Rectal smooth muscle tissue (tissue), 1 donor: ENCODE results near the gene NUP188.
A peak's percentile ranks its signal among the peaks of the same experiment; 100 is the strongest.

Experiments
- H3K27ac ChIP-seq: one replicate; pipeline ENCODE4 v1.7.0; 2013; ENCODE audit warnings: low read depth, low read length, inconsistent platforms
- H3K27me3 ChIP-seq: one replicate; pipeline ENCODE4 v1.7.0; 2013; ENCODE audit warnings: low read length; ENCODE audit not compliant: control insufficient read depth, insufficient read depth
- H3K36me3 ChIP-seq: one replicate; pipeline ENCODE4 v1.7.0; 2013; ENCODE audit warnings: low read length; ENCODE audit not compliant: control insufficient read depth, insufficient read depth
- H3K4me1 ChIP-seq: one replicate; pipeline ENCODE4 v1.7.0; 2013; ENCODE audit warnings: low read length; ENCODE audit not compliant: control insufficient read depth, insufficient read depth
- H3K4me3 ChIP-seq: one replicate; pipeline ENCODE4 v1.7.0; 2013; ENCODE audit warnings: low read length
- H3K9ac ChIP-seq: one replicate; pipeline ENCODE4 v1.7.0; 2013; ENCODE audit warnings: low read length

The NUP188 gene

DNA sequence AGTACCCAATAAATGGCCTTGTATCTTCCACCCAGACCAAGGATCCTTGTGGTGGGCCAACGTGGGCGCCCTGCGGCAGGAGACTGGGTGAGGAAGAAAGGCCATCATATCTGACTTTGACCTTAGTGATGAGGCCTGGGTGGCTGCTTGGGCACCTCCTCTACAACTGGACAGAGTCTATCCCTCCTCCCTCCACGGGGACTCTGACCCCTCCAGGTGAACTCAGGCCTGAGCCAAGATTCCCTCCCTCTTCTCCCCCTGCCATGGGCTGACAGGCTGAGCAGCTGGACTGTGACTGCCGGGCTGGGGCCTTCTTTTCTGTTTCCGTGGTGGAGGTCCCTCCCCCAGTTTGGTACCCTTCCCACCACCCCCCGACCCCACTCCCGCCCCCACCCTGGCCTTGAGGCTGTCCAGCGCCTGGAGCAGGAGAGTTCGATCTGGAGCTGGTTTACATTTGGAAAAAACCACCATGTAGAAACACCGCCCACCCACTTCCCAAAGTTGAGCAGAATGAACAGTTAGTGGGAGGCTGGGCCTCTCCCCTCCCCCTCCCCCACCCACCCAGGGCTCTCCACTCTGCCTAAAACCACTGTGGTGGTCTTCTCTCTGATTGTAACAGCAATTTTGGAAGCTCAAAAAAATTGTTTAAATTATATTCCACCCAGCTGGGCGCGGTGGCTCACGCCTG lies 28.0 kb upstream of the NUP188 start:
- Histone ChIP-seq H3K4me3 (no peak overlapping the region), H3K27me3 (no peaks in the 10 kb centered on the region), H3K27ac (peak overlapping the region; percentile 40), H3K9ac (no peak overlapping the region), H3K4me1 (peaks cover 22% of the 10 kb centered on the region), H3K36me3 (peaks cover 11% of the 10 kb centered on the region)

DNA sequence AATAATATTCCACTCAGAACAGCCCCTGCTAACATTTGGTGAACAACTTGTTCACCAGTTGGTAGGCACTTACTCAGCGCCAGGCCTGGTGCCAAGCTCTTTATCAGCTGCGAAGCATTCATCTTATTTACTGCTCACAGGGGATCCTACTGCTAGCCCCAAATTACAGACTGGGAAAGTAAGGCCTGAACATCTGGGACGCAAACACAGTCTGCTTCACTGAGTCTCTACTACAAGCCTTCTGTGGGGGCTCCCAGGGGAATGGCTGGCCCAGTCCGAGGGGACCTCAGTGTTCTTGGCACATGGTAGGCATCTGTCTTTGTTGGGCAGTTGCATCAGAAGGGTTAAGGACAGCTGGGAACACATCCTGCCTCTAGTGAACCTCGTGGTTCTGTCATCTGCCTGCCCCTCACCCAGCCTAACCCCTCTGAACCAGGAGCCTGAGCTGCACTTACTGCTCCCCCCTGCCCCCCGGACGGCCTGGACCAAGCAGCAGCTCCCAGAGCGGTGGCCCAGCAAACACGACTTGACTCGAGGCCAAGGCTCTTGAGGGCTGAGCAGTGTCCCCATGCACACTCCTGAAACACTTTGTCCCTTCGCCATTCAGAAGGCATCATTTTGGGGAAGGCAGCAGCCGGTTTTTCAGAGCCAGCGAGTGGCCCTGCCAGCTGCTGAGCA lies 27.0 kb upstream of the NUP188 start, which contains the start of gene PHYHD1:
Gene PHYHD1, plus strand, starts transcription at position 602 of the 678 bp plus-strand sequence. CDS start 1,342 bp downstream, outside the sequence.
- no peaks in the 10 kb centered on the region for H3K27me3 ChIP-seq
- H3K4me3 ChIP-seq = peak within 1 kb of the TSS; percentile 59
- peak within 1 kb of the TSS; percentile 49 for H3K9ac ChIP-seq
- H3K36me3 ChIP-seq = peaks cover 11% of the 10 kb centered on the region
- peaks cover 22% of the 10 kb centered on the region for H3K4me1 ChIP-seq
- H3K27ac ChIP-seq = peak within 1 kb of the TSS; percentile 77

DNA sequence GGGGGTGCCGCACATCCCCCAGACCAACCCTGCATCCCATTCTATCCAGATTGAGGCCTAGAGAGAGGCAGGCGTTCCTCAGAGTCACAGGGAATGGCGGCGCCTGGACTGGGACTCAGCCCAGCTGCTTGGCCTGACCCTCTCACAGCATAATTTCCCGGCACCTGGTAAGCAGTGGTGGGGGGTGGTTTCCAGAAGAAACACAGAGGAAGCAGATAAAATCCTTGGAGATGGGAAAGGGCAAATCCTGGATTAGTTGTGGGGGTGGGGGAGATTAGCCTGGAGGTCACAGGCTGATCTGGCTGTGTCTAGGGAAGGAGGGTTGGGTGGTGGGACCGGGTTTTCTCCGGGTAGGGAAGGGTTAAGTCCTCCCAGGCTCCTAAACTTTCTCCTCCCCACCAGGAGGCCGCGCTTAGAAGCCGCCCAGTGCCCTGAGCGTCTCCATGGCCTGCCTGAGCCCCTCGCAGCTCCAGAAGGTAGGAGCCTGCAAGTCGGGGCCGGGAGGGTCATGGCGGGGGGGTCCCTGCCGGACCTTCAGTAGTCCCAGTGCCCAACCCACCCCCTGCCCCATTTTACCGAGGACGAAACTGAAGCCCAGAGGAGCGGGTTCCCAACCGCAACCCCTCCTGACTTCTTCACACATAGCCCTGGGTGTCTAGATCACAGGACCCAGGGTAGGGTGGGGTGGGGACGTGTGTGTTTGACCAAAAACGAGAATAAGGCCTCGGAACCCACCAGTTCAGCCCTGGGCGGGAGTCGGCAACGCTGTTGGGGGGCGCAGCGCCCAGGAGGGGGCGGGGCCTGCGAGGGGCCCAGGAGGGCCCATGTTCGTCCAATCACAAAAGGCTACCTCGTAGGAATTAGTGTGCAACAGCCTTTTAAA lies 25.4 kb upstream of the NUP188 start:
- Histone ChIP-seq H3K27ac (peak overlapping the region; percentile 77), H3K27me3 (no peaks in the 10 kb centered on the region), H3K36me3 (peaks cover 6% of the 10 kb centered on the region), H3K4me3 (peak overlapping the region; percentile 59), H3K9ac (peak overlapping the region; percentile 49), H3K4me1 (peaks cover 13% of the 10 kb centered on the region)

DNA sequence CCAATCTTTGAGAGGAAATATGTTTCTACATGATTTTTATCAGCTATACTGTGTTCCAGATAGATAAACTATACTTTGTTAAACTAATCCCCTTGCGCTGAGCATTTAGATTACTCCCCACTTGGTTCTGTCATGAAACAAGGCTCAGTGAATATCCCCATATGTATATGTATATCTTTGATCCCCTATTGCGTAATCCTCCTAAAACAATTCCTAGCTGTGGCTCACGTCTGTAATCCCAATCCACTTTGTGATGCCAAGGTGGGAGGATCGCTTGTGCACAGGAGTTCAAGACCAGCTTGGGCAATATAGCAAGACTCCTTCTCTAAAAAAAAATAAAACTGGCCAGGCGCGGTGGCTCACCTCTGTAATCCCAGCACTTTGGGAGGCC lies 24.0 kb upstream of the NUP188 start:
- Histone ChIP-seq H3K36me3 (no peaks in the 10 kb centered on the region), H3K27ac (no peak overlapping the region), H3K4me1 (peaks cover 11% of the 10 kb centered on the region), H3K4me3 (no peak overlapping the region), H3K9ac (no peak overlapping the region), H3K27me3 (no peaks in the 10 kb centered on the region)

DNA sequence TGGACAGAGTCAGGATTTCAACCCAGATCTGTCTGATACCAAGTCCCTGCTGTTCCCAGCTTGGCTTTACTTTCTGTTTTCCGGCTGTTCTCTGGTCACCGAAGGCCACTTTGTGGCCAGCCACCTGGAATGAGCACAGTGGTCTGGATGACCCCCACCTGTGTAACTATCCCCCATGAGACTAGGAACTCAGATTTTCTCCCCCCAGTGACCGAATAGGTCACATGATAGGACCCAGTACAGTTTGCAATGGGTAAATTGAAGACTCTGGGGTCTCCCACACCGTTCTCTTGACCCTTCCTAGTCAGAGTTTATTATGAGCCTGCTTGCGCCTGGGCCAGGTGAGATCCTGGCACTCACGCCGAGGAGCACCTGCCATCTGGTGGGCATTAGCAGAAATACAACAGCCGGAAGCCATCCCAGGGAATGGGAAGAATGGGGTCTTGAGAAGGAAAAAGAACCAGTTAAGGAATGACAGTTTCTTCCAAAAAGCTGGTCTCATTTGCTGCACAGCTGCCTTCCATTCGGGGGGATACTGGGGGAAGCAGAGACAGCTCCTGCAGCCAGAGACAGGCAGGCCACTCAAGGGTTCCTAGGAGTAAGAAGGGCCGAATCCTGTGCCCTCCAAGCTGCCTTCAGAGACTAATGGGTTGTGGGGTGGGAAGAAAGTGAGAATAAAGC lies 19.6 kb upstream of the NUP188 start:
- H3K4me1 ChIP-seq = no peaks in the 10 kb centered on the region
- H3K27ac ChIP-seq = no peak overlapping the region
- H3K27me3 ChIP-seq = no peaks in the 10 kb centered on the region
- no peaks in the 10 kb centered on the region for H3K36me3 ChIP-seq
- no peak overlapping the region for H3K4me3 ChIP-seq
- no peak overlapping the region for H3K9ac ChIP-seq

DNA sequence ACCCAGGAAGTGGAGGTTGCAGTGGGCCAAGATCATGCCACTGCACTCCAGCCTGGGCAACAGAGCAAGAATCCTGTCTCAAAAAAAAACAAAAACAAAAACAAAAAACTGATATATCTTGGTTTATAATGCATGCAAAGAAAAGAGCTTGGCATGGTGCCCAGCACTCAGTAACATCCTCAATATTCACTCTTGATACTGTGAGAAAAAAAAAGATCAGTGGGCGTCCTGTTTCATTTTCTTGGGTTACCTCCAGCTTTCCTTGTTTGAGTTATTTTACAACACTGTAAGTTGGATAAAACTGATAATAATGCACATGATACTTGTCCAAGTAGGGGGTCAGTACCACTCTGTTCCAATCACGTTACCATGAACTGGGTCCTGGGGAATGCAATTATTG lies 18.9 kb upstream of the NUP188 start:
- H3K27ac ChIP-seq = no peak overlapping the region
- no peak overlapping the region for H3K4me3 ChIP-seq
- H3K36me3 ChIP-seq = no peaks in the 10 kb centered on the region
- H3K4me1 ChIP-seq = no peaks in the 10 kb centered on the region
- no peaks in the 10 kb centered on the region for H3K27me3 ChIP-seq
- no peak overlapping the region for H3K9ac ChIP-seq

DNA sequence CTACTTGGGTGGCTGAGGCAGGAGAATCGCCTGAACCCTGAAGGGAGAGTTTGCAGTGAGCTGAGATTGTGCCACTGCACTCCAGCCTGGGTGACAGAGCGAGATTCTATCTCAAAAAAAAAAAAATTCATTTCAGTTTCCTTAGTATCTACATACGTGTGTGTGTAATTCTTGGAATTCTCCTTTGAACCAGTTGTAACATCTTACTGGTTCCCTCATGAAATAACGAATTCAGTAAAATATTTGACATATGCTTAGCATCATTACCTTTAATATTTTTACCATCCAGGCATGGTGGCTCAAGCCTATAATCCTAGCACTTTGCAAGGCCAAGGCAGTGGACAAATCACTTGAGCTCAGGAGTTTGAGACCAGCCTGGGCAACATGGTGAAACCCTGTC lies 17.9 kb upstream of the NUP188 start:
- Histone ChIP-seq H3K4me3 (no peak overlapping the region), H3K27me3 (no peaks in the 10 kb centered on the region), H3K27ac (no peak overlapping the region), H3K4me1 (no peaks in the 10 kb centered on the region), H3K9ac (no peak overlapping the region), H3K36me3 (no peaks in the 10 kb centered on the region)

DNA sequence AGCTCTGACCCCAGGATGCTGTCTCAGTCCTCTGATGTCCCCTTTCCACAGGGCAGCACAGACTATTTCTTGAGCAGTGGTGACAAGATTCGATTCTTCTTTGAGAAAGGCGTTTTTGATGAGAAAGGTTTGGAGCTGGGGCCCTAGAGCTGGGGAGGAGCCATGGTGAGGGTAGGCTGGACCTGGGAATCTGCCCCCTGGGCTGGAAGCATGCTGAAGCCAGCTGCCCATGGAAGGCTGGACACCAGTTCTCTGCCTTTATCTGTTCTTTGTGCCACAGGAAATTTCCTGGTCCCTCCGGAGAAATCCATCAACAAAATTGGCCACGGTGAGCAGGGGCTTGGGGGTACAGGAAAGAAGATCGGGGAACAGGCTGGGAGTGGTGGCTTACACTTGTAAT lies 13.8 kb upstream of the NUP188 start:
- H3K36me3 ChIP-seq = no peaks in the 10 kb centered on the region
- no peak overlapping the region for H3K27ac ChIP-seq
- H3K27me3 ChIP-seq = no peaks in the 10 kb centered on the region
- H3K4me3 ChIP-seq = no peak overlapping the region
- H3K9ac ChIP-seq = no peak overlapping the region
- H3K4me1 ChIP-seq = no peaks in the 10 kb centered on the region

DNA sequence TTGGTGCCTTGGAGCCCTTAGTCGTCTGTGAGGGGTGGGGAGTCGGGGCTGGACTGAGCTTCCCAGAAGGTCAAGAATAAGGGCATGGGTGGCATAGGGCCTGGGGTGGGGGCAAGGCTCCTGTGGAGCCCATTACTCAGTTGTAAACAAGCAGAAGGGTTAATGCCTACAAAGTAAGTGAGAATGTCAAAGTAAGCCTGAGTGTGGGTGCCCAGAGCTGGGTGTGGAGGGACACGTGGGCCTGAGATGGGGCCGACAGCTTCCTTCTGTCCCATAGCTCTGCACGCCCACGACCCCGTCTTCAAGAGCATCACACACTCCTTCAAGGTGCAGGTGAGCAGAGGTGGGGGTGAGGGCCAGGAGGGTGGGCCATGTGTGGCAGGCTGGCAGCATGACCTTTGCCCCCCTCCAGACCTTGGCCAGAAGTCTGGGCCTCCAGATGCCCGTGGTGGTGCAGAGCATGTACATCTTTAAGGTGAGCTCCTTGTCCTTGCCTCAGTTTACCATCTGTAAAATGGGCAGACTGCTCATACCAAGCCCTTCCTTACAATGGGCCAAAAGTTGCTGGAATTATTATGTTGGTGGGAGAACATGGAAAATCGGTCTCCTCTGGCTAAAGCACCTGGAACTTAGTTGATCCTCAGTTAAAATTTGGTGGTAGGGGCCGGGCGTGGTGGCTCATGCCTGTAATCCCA lies 11.2 kb upstream of the NUP188 start:
- Histone ChIP-seq H3K4me3 (no peak overlapping the region), H3K4me1 (peaks cover 2% of the 10 kb centered on the region), H3K27ac (no peak overlapping the region), H3K9ac (no peak overlapping the region), H3K36me3 (no peaks in the 10 kb centered on the region), H3K27me3 (no peaks in the 10 kb centered on the region)

DNA sequence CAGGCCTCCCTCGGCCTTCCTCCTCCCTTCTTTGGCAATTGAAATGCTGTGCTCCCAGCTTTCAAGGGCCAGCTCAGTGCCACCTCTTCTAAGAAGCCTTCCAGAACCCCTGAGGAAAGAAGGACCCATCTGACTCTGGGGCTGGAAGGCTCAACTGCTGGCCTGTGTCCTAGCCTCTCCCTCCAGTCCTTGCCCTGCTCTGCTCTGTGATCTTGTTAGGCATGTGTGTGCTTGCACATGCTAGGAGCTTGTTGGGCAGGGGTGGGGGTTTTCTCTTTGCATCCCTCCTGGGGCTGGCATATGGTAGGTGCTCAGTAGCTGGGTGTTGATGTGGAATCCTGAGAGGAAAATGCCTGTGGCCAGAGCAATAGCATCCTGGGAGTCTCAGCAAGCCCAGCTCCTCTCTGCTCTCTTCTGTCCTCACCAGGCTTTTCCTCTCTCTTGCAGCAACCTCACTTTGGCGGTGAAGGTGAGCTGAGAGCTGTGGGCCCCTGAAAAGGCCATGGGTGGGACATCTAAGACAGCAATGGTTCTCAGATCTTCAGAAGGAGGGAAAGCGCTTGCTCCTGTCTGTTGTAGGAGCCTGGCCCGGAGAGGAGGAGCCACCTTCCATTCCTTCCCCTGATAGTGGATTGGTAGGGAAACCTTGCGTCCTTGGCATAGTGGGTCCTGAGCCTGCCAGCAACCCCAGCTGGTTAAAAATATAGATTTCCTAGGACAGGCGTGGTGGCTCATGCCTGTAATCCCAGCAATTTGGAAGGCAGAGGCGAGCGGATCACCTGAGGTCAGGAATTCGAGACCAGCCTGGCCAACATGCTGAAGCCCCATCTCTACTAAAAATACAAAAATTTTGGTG lies 10.0 kb upstream of the NUP188 start:
- no peaks in the 10 kb centered on the region for H3K36me3 ChIP-seq
- peaks cover 2% of the 10 kb centered on the region for H3K4me1 ChIP-seq
- H3K27me3 ChIP-seq = no peaks in the 10 kb centered on the region
- no peak overlapping the region for H3K27ac ChIP-seq
- no peak overlapping the region for H3K4me3 ChIP-seq
- no peak overlapping the region for H3K9ac ChIP-seq

DNA sequence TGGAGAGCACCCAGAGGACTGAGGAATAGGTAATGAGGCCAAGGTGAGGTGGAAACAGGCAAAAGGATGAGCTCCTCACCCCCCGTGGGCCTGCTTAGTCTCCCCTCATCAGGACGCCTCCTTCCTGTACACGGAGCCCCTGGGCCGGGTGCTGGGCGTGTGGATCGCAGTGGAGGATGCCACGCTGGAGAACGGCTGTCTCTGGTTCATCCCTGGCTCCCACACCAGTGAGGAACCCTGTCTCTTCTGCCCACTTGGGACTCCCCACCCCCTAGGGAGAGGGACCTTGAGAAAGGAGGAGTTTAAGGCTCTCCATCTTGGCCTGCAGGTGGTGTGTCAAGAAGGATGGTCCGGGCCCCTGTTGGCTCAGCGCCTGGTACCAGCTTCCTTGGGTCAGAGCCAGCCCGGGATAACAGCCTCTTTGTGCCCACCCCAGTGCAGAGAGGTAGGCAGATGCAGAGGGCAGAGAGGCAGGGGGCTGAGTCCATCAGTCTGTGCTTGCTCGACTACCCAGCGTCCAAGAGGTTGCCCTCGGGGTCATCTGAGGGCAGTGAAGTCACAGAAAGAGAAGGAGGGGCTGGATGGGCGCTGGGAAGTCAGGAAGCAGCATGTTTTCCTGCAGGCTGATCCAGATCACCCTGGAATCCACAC lies 7.1 kb upstream of the NUP188 start:
- Histone ChIP-seq H3K9ac (no peak overlapping the region), H3K27me3 (no peaks in the 10 kb centered on the region), H3K4me3 (no peak overlapping the region), H3K36me3 (no peaks in the 10 kb centered on the region), H3K4me1 (peaks cover 2% of the 10 kb centered on the region), H3K27ac (no peak overlapping the region)
